Measurements from ENCODE around the gene BMPR1A.
"Not testable (repeated sequence)": the region's sequence is repeated elsewhere in the genome, so short reads cannot be mapped to it uniquely, and the experiment has no call there.

BMPR1A gene

DNA sequence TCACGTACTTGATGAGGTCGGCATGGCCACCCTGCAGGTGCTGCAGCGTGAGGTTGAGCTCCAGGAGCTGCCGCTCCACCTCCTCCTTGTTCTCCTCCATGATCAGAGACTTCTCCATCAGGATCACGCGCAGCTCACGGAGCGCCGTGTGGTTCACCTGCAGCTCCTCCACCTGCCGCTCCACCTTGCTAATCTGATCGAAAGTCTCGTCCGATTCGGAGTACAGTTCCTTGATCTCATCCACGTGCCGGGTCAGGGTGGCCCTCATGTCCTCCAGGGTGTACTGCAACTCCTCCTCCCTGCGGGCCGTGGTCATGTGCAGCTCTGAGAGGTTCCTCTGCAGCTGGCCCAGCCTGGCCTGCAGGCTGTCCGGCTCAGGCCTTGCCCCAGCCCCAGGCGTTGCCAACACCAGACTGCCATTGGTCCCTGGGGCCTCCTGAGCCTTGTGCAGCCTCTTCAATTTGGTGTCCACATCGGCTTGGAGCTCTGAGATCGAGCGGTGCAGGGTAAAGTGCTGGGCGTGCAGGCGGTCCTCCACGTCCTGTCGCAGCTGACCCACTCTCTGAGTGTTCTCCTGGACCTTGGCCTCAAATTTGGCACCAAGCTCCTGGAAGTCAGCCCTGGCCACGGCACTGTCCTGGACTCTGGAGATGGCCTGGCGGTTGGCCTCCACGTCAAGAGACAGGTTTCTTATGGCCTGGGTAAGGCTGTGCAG, 187.1 kb downstream of the BMPR1A start:
- in situ Hi-C loops (cut with MboI; ENCODE audit: low sequenced_read_pairs, unreplicated experiment): no loop called here
- TF ChIP-seq CTCF (IDR thresholded peaks at IDR 0.05; ENCODE audit: borderline replicate concordance, control extremely low read depth, extremely low read depth, insufficient read depth, missing control alignments): no peak

GRCh38 chr10:86944031-86944419, 187.6 kb downstream of the BMPR1A start:
- TF ChIP-seq CTCF (IDR thresholded peaks at IDR 0.05; ENCODE audit: borderline replicate concordance, control extremely low read depth, extremely low read depth, insufficient read depth, missing control alignments): no peak
- no peak for DNase-seq (ENCODE audit: low spot score)
- in situ Hi-C loops (cut with MboI; ENCODE audit: low sequenced_read_pairs, unreplicated experiment): no loop called here

More for the DNA sequence above, 187.1 kb downstream of the BMPR1A start:
- DNase-seq (ENCODE audit: low spot score): no peak

GRCh38 chr10:86944471-86944870, 188.1 kb downstream of the BMPR1A start:
- DNase-seq (ENCODE audit: low spot score): no peak
- TF ChIP-seq CTCF (IDR thresholded peaks at IDR 0.05; ENCODE audit: borderline replicate concordance, control extremely low read depth, extremely low read depth, insufficient read depth, missing control alignments): no peak

GRCh38 chr10:86944907-86945306, 188.5 kb downstream of the BMPR1A start:
- in situ Hi-C loops (cut with MboI; ENCODE audit: low sequenced_read_pairs, unreplicated experiment): no loop called here
- no peak for DNase-seq (ENCODE audit: low spot score)
- TF ChIP-seq CTCF (IDR thresholded peaks at IDR 0.05; ENCODE audit: borderline replicate concordance, control extremely low read depth, extremely low read depth, insufficient read depth, missing control alignments): no peak

More at GRCh38 chr10:86944471-86944870, 188.1 kb downstream of the BMPR1A start:
- in situ Hi-C loops (cut with MboI; ENCODE audit: low sequenced_read_pairs, unreplicated experiment): no loop called here

DNA sequence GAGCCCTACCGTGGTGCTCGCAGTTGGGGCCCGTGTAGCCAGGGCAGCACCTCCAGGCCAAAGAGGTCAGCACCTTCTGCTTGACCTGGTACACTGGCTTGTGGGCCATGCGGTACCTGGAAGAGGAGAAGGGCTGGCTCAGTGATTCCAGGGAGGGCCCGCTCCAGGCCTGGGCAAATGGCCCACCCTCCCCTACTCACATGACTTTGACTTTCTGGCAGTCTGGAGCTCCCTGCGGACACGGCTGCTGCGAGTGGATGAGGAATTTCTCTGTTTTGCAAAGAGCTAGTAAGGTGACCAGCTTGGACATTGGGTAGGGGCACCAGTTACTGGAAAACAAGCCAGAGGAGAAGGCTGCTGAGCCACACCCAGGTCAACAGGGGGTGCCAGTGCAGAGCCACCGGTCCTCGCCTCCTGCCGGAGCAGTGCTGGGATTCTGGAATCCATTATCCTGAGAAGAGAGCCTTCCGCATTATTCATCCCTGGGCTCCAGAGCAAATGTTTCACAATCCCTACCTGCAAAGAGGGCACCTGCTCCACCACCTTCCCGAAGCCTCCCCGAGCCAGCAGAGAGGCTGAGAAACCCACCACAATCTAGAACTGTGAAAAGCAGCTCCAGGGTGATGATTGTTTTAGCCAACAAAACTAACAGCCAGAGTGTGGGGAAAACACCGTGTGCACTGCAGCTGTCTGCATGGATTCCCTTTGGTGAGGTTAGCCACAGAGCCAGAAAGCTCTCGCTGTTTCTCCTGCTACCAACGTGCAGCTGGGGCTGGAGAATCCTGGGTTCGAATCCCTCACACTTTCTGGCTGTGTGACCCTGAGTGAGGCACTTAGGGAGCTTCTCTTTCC, 189.2 kb downstream of the BMPR1A start:
- no peak for DNase-seq (ENCODE audit: low spot score)
- TF ChIP-seq CTCF (IDR thresholded peaks at IDR 0.05; ENCODE audit: borderline replicate concordance, control extremely low read depth, extremely low read depth, insufficient read depth, missing control alignments): no peak
- in situ Hi-C loops (cut with MboI; ENCODE audit: low sequenced_read_pairs, unreplicated experiment): no loop called here

DNA sequence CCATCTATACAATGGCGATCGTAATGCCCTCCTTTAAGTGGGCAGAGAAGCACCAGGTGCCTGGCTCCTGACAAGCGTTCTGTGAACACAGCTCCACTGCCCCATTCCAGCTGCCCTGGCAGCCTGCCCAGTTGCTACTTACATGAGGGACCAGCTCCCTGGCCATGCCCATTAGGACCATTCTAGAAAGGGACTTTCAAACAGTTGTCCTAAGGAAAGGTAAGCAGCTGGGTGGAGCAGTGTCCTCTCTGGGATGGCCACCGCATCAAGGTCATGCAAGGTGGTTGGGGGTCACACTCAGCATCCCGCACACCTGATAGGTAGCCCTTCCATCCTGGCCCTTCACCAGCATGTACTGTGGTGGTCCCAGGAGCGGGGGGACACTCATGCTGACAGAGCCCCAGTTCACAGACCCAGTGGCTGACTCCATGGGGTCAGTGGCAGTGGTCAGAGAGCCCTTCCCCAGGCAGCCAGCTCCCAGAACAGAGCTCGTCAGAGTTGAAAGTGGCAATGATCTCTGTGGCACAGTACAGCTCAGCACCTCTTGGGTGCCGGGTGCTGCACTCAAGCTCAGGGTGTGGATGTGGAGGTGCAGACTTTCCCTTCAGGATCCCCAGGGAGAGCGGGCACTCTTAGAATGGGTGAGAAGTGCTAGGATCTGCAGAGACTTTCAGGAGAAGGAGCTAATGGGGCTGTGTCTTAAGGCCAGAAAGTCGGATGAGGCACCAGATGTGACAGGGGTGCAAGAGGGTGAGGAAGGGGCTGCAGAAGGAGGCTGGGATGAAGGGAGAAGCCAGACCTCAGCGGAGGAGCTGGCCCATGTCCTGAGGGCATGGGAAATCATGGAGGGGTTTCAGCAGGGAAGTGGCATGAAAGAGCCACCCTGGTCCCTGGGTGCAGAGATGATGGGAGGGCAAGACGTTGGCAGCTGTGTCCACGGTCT, 190.1 kb downstream of the BMPR1A start:
- no peak for DNase-seq (ENCODE audit: low spot score)
- TF ChIP-seq CTCF (IDR thresholded peaks at IDR 0.05; ENCODE audit: borderline replicate concordance, control extremely low read depth, extremely low read depth, insufficient read depth, missing control alignments): no peak
- in situ Hi-C loops (cut with MboI; ENCODE audit: low sequenced_read_pairs, unreplicated experiment): no loop called here

- in situ Hi-C loops (cut with MboI; ENCODE audit: low sequenced_read_pairs, unreplicated experiment); DNase-seq (ENCODE audit: low spot score): not testable (repeated sequence)
Measured at GRCh38 chr10:86947806-86948205, 191.4 kb downstream of the BMPR1A start.

Measured in GM13976 (cell line).